Measurements from ENCODE around the gene CRADD. TPM values are rescaled to one million over a fixed set of nuclear protein-coding genes. Genes with fewer than 3 reads are reported as not detected.

Gene CRADD
- total RNA-seq, 1 donor from 2014 or later: 10.3 TPM

DNA sequence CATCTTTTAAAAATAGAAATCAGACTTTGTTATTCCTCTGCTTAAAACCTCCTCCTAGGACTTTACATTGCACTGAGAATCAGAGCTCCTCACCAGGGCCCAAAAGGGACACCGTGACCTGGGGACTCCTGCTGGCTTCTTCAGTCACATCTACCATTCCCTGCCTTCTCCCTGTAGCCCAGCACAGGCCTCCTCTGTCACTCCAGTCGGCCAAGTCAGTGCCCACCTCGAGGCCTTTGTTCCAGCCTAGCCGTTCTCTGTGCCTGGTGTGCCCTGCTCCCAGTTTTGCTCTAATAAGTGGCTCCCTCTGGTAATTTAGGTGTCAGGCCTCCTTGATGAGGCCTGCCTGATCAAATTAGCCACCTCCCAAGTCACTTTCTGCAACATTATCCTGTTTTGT is 27.4 kb downstream of the CRADD start:
- TF ChIP-seq, protein P1, sequence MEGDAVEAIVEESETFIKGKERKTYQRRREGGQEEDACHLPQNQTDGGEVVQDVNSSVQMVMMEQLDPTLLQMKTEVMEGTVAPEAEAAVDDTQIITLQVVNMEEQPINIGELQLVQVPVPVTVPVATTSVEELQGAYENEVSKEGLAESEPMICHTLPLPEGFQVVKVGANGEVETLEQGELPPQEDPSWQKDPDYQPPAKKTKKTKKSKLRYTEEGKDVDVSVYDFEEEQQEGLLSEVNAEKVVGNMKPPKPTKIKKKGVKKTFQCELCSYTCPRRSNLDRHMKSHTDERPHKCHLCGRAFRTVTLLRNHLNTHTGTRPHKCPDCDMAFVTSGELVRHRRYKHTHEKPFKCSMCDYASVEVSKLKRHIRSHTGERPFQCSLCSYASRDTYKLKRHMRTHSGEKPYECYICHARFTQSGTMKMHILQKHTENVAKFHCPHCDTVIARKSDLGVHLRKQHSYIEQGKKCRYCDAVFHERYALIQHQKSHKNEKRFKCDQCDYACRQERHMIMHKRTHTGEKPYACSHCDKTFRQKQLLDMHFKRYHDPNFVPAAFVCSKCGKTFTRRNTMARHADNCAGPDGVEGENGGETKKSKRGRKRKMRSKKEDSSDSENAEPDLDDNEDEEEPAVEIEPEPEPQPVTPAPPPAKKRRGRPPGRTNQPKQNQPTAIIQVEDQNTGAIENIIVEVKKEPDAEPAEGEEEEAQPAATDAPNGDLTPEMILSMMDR (conservative IDR thresholded peaks at IDR 0.05; ENCODE audit: low read depth, low read length): no peak
- no peak for DNase-seq (ENCODE audit: low read depth)
- no peak overlapping the region for H3K4me3 ChIP-seq (ENCODE audit: low read depth, low read length)

DNA sequence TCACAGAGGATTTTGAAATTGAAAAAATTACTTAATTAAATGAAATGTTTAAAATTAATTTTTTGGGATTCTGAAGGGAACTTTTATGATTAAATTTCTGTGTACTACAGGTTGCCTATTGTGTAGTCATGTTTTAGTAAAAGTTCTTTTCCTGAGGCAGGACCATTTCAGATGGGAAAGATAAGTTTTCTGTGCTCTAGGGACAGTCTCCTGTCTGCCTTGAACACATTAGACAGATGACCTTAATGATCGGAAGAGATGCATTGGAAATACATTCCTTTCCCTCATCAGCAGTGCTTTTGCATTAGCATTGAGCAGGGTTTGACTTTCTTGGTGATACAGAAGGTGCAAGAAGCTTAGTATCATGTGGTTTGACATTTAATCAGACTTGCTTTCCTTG is 28.1 kb downstream of the CRADD start:
- no peak overlapping the region for H3K4me3 ChIP-seq (ENCODE audit: low read depth, low read length)
- no peak for DNase-seq (ENCODE audit: low read depth)
- TF ChIP-seq, protein P1 (conservative IDR thresholded peaks at IDR 0.05; ENCODE audit: low read depth, low read length): no peak

DNA sequence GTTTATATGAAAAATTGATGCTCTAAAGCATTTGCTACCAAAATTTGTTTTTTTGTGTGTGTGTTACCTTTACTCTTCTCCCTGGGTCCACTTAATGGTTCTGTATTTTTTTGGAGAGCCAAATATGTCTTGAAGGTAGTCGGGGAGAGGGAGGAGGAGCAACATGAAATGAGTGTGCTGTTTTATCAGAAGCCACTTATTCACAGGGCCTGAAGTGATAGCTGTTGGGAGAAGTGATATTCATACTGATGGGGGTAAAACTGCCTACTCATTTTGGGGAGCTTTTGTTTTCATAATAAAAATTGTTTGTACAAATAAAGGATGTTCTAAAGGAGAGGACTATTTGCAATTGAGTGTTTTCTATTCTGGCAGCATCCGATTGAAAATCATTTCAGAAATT is 29.2 kb downstream of the CRADD start:
- no peak overlapping the region for H3K4me3 ChIP-seq (ENCODE audit: low read depth, low read length)
- TF ChIP-seq, protein P1 (conservative IDR thresholded peaks at IDR 0.05; ENCODE audit: low read depth, low read length): no peak
- DNase-seq (ENCODE audit: low read depth): no peak

DNA sequence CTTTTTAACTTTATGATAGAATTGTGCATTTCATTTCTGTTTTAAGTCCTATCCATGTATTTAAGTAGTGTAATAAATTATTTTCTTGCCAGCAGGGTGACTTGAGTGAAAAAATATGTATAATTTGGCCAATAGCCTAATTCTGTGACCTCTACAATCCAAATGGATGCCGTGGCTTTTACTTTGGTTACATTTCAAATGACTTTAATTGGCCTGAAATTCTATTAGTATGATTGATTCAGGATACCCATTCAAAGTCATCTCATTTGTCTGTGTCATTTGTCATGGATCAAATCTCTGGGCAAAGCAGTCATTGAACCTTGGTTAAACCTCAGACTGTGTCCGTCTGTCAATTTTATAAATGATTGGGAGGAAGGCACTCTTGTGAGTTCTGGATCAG is 29.6 kb downstream of the CRADD start:
- DNase-seq (ENCODE audit: low read depth): no peak
- TF ChIP-seq, protein P1 (conservative IDR thresholded peaks at IDR 0.05; ENCODE audit: low read depth, low read length): no peak
- no peak overlapping the region for H3K4me3 ChIP-seq (ENCODE audit: low read depth, low read length)

DNA sequence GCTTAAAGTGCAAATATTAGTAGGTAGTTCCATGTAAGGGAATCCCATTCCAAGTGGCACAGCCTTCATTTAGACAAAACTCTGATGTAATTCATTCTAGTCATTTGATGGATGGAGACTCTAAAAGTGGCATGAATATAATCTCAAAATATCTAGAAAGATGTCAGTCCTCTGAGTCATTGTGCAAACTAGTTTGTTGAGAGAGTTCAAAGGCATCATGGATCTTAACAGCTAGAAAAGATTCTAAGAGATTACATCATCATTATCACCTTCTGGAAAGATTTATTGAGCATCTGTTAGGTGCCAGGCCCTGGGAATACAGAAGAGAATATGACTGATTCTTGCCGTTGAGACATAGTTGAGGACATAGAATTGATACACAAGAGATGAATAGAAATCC is 30.7 kb downstream of the CRADD start:
- no peak overlapping the region for H3K4me3 ChIP-seq (ENCODE audit: low read depth, low read length)
- TF ChIP-seq, protein P1 (conservative IDR thresholded peaks at IDR 0.05; ENCODE audit: low read depth, low read length): no peak
- no peak for DNase-seq (ENCODE audit: low read depth)

DNA sequence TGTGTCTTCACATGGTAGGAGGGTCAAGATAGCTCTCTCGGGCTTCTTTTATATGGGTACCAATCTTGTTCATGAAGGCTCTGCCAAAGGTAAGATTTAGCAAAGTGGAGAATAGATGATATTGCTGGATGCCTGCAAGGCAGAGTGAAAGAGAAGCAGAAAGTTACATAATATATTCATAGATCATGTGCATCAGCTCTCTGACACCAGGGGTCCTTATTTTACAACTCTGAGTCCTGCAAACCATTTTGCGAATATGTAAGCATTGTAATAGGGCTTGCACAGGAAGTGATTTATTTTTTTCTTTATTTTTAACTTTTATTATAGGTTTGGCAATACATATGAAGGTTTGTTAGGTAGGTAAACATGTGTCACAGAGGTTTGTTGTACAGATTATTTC is 31.8 kb downstream of the CRADD start:
- no peak for DNase-seq (ENCODE audit: low read depth)
- TF ChIP-seq, protein P1 (conservative IDR thresholded peaks at IDR 0.05; ENCODE audit: low read depth, low read length): no peak
- H3K4me3 ChIP-seq (ENCODE audit: low read depth, low read length): no peak overlapping the region

DNA sequence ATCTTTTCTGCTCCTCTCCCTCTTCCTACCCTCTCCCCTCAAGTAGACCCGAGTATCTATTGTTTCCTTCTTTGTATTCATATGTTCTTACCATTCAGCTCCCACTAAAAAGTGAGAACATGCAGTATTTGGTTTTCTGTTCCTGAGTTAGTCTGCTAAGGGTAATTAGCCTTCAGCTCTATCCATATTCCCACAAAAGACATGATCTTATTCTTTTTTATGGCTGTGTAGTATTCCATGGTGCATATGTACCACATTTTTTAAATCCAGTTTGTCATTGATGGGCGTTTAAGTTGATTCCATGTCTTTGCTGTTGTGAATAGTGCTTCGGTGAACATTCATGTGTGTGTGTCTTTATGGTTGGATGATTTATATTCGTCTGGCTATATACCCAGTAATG is 32.2 kb downstream of the CRADD start:
- DNase-seq (ENCODE audit: low read depth): no peak
- TF ChIP-seq, protein P1 (conservative IDR thresholded peaks at IDR 0.05; ENCODE audit: low read depth, low read length): no peak
- no peak overlapping the region for H3K4me3 ChIP-seq (ENCODE audit: low read depth, low read length)

Data from epithelial cell of proximal tubule (primary cell).